NK-92 (cell line): ENCODE data around the gene CSH1.
"Not testable (repeated sequence)": the region's sequence is repeated elsewhere in the genome, so short reads cannot be mapped to it uniquely, and the experiment has no call there.

Source experiments
- DNase-seq: peaks from one replicate; lab custom pipeline; 2025; ENCODE audit not compliant: unreplicated experiment; lab: John Stamatoyannopoulos, UW

Gene CSH1

GRCh38 chr17:63896524-63897354, at the start of gene CSH1:
Gene CSH1 (minus strand): TSS chr17:63896574. CDS start chr17:63896511, 63 bp downstream.
- not testable (repeated sequence) for DNase-seq

DNA sequence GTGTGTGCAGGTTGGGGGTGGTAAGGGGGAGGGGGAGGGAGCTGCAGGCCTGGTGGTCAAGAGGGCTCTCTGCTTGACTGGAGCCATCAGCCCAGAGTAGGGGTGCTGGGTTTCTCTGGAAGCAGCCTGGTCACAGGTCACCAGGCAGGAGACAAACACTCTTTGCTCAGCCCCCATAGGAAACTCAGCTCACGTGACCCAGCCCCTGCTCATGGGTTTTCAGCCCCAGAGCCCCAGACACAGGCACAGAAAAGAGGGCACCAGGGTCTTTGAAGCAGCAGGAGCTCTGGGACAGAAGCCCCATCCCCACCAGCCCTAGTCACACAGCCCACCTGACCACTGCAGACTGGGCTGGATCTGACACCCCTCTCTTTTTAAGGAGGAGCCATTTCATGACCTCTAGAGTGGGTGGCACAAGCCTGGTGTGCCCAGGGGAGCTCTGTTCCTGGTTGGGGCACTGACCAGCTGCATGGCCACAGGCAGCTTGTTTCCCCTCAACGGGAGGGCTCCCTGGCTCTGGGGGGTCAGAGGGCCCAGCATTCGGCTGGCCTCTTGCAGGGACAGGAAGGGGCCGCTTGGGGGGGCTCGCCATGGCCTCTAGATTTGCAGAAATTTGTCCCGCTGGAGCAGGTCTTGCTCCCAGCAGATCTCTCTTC, 49.5 kb upstream of the CSH1 start:
- DNase-seq: no peak

DNA sequence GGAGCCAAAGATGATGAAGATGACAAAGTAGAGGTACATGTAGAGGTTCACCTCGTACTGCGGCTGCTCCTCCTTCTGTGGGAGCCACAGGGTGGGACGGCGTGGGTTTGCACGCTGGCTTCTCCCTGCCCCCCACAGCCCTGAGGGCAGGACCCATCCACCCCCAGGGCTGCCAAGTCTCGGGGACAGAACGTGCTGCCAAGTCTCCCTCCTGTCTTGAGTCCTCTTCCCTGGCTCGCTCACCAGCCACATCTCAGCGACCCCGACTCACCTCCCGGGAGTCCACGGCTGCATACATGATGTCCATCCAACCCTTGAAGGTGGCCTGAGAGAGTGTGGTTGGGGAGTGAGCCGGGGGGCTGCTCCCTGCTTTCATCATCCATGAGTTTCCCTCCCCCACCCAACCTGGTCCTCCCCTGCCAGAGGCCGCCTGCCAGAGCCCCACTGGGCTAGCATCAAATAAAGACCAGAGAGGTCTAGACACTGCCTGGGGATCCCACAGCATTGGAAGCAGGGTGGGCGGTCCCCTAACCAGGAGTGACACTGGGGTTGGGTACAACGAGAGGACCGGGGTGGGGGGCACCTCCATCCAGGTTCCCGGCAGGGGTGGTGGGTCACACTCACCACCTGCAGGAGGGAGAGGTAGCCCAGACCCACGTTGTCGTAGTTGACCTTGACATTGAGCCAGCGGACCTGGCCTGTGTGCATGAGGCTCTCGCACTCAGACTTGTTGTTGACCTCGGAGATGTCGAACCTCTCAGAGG, 48.5 kb upstream of the CSH1 start:
- no peak for DNase-seq

- DNase-seq: no peak
These were observed 47.4 kb upstream of the CSH1 start for GRCh38 chr17:63943745-63944144.

GRCh38 chr17:63942309-63942985, 46.1 kb upstream of the CSH1 start:
- DNase-seq: no peak

GRCh38 chr17:63941751-63942150, 45.4 kb upstream of the CSH1 start:
- no peak for DNase-seq

- DNase-seq: no peak
These were observed 44.8 kb upstream of the CSH1 start for GRCh38 chr17:63941162-63941561.

GRCh38 chr17:63940584-63940983, 44.2 kb upstream of the CSH1 start:
- DNase-seq: no peak

DNA sequence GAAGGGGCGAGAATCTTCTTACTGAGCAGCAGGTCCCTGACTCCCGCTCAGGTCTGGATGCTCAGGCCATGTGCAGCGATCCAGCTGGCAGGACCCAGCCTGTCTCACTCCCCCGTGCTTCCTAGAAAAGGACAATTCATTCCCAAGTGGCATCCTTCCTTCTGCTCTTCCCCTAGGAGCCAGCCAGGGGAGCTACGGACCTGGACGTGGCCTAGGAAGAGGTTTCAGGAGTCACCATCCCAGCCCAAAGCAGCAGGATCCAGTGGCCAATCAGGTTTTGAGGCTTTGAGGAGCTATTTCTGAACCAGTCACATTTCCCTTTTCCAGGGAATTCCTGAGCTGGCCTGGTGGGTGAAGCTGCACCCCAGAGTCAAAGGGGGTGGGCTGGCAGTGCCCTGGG, 43.5 kb upstream of the CSH1 start:
- no peak for DNase-seq

- DNase-seq: no peak
These were observed 43.0 kb upstream of the CSH1 start for GRCh38 chr17:63939401-63939800.

GRCh38 chr17:63937920-63938319, 41.5 kb upstream of the CSH1 start:
- DNase-seq: no peak

GRCh38 chr17:63937319-63937718, 40.9 kb upstream of the CSH1 start:
- DNase-seq: no peak

DNA sequence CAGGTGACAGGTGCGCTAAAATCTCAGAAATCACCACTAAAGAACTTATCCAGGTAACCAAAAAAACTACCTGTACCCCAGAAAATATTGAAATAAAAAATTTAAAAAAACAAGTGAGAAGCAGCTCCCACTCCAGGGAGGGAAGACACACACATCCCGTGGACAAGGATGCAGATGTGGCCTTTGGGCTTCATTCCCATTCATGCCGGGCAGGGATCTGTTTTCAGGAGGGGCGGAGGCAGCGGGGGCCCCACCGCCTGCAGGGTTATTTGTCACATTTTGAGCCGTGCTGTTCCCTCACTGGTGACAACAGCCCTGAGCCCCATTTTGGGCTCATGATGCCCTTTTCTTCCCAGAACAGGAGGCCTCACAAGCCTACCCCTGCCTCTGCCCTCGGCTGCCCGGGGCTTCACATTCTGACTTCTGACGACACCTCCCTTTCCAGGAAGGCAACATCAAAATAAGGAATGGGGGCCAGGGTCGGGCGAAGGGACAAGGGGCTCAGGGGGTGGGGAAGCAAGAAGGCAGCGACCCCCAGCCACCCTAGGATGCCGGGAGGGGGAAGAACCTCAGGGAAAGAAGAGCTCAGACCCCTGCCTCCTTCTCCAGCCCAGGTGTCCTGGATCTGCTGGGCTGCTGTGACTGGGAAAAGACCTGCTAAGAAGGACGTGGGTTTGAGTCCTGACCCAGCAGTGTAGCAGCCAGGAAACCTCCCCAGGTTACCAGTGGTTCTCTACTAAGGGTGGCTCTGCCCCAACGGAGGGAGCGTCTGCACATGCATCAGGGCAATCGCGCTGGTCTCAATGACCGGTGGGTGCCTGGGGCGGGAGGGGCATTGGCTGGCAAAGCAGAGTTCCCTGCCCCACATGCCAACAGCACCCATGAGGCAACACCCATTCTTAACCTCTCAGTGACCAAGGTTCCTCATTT, 38.1 kb upstream of the CSH1 start:
- DNase-seq: no peak

DNA sequence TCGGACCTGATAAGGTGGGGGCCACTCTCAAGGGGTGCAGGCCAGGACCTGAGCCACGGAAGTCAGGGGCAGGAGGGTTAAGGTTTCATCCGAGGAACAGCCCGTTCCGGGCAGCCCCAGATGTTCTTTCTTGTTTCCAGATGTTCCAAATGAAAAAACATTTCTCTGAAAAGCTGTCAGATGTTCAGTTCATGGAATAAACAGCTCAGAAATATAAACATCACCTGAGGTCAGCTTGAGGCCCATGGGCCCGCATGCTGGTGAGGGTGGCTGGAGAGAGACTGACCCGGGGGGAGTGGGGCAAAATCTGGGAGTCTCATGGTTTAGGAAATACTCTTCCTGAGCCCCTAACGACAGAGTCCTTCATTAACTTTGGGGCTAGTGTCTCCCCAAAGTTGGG, 37.2 kb upstream of the CSH1 start:
- DNase-seq: no peak

DNA sequence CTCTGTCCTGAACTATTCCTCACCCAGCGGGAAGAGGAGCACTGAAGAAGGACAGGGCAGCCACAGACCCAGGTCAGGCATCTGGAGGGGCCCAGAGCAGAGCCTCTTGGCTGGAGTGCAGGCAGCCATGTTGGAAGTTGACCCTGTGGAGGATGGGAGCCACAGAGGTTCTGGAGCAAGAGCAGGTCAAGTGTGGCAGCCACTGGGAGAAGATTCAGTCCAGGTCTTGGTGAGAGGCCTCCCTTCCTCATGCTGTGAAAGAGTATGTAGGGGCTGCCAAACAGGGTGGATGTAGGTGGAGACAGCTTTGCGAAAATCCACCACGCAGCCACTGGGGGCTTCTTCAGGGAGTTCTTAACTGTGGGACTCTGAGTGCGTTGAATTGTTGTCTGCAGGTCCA, 36.3 kb upstream of the CSH1 start:
- no peak for DNase-seq

GRCh38 chr17:63931981-63932561, 35.7 kb upstream of the CSH1 start, which contains the start of gene CD79B:
Gene CD79B (minus strand): TSS chr17:63932331. CDS start chr17:63932261, 70 bp downstream.
- no peak for DNase-seq

- no peak for DNase-seq
These were observed 34.7 kb upstream of the CSH1 start for GRCh38 chr17:63930951-63931575.

DNA sequence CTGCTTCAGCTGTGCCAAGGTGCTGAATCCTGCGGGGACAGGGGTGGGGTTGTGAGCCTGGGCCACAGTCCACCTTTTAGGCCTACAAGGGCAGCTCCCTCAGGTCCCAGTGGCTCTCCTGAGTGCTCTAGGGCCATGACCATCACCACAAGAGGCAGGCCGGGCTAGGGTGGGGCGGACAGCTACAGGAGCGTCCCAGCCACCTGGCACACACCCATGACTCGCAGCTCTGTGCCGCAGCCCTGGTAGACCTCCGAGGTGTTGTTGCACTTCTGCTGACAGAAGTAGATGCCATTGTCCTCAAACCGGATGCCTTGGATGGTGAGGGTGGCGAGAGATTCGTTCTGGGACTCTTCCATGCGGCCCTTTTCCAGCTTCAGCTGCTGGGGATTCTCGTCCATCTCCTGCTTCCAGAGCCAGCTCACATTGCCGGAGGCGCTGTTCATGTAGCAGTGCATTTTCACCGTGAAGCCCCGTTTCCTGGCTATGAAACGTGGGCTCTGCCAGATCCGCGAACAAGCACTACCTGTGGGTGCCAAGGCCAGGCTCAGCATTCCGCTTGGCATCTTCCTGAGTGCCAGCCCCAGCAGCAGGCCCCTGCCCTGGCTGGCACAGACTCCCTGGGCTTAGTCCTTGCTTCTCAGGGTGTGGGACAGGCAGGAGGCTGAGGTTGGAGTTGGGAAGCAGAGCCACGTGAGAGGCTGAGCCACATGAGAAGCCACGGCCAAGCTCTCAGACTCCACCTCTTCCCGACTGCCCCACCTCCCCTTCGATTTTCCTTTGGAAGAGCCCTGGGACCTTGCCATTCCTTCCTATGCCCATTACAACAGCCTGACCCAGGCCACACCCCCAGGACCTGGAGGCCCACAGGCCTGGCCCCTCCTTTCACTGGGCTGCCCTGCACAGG, 33.7 kb upstream of the CSH1 start:
- no peak for DNase-seq
